ENCODE results near the gene NEB.
"Not testable (repeated sequence)": the region's sequence is repeated elsewhere in the genome, so short reads cannot be mapped to it uniquely, and the experiment has no call there.

Gene NEB

GRCh38 chr2:151757861-151758260, 23.6 kb upstream of the NEB start:
- no peak for DNase-seq

- no peak for DNase-seq
Observed at GRCh38 chr2:151756820-151757219, 22.5 kb upstream of the NEB start.

- DNase-seq, result no peak
Observed at GRCh38 chr2:151754253-151754897, 20.1 kb upstream of the NEB start.

- no peak for DNase-seq
Observed at GRCh38 chr2:151753540-151753939, 19.3 kb upstream of the NEB start.

- not testable (repeated sequence) for DNase-seq
Observed at GRCh38 chr2:151745261-151745660, 11.0 kb upstream of the NEB start.

- no peak for DNase-seq
Observed at GRCh38 chr2:151730262-151730975, 3.9 kb downstream of the NEB start.

- DNase-seq, result no peak
Observed at GRCh38 chr2:151729837-151730236, 4.4 kb downstream of the NEB start.

GRCh38 chr2:151729415-151729811, 4.9 kb downstream of the NEB start:
- DNase-seq, result no peak

- no peak for DNase-seq
Observed at GRCh38 chr2:151728804-151729414, 5.4 kb downstream of the NEB start.

GRCh38 chr2:151727593-151728552, 6.4 kb downstream of the NEB start:
- no peak for DNase-seq

GRCh38 chr2:151721161-151721560, 13.1 kb downstream of the NEB start:
- no peak for DNase-seq

GRCh38 chr2:151720521-151720920, 13.8 kb downstream of the NEB start:
- no peak for DNase-seq

- DNase-seq, result no peak
Observed at GRCh38 chr2:151718796-151719195, 15.5 kb downstream of the NEB start.

GRCh38 chr2:151718247-151718646, 16.0 kb downstream of the NEB start:
- no peak for DNase-seq

- DNase-seq, result no peak
Observed at GRCh38 chr2:151716721-151717120, 17.6 kb downstream of the NEB start.

GRCh38 chr2:151713291-151713903, 20.9 kb downstream of the NEB start:
- DNase-seq, result no peak

- DNase-seq, result no peak
Observed at GRCh38 chr2:151711025-151711424, 23.3 kb downstream of the NEB start.

GRCh38 chr2:151708788-151709187, 25.5 kb downstream of the NEB start:
- no peak for DNase-seq

- no peak for DNase-seq
Observed at GRCh38 chr2:151707857-151708256, 26.4 kb downstream of the NEB start.

- DNase-seq, result not testable (repeated sequence)
Observed at GRCh38 chr2:151704480-151704961, 29.8 kb downstream of the NEB start.

- DNase-seq, result not testable (repeated sequence)
Observed at GRCh38 chr2:151698134-151698533, 36.1 kb downstream of the NEB start.

GRCh38 chr2:151695778-151696177, 38.5 kb downstream of the NEB start:
- DNase-seq, result no peak
